ENCODE measurements around the gene ZEB2.
A peak's percentile ranks its signal among the peaks of the same experiment; 100 is the strongest.

The ZEB2 gene

GRCh38 chr2:144459937-144460336 is 60.0 kb downstream of the ZEB2 start:
- Histone ChIP-seq H4K20me1 (ENCODE audit: insufficient read depth, low read length) (no peaks in the 10 kb centered on the region), H2AFZ (ENCODE audit: low read length) (no peak overlapping the region), H3K4me1 (ENCODE audit: insufficient read depth, low read length, severe bottlenecking) (peaks cover 84% of the 10 kb centered on the region), H3K27me3 (ENCODE audit: insufficient read depth, low read length) (no peaks in the 10 kb centered on the region), H3K79me2 (ENCODE audit: insufficient read depth, low read length) (peaks cover 2% of the 10 kb centered on the region; the same call in 1 of the 2 replicates), H3K4me3 (ENCODE audit: low read depth, low read length, poor library complexity, severe bottlenecking) (peak overlapping the region; percentile 28), H3K9ac (ENCODE audit: low read length) (peak overlapping the region; percentile 57), H3K9me2 (ENCODE audit: low read depth, low read length) (no peaks in the 10 kb centered on the region), H3K4me2 (ENCODE audit: low read length) (peak overlapping the region; percentile 66), H3K9me3 (ENCODE audit: low read length) (no peaks in the 10 kb centered on the region), H3F3A (ENCODE audit: insufficient read depth, low read length) (0 out of 2 replicates have a peak, but pooled peaks cover 4% of the 10 kb centered on the region), H3K36me3 (ENCODE audit: insufficient read depth, low read length) (0 out of 2 replicates have a peak, but pooled peaks cover under 1% of the 10 kb centered on the region), H3K27ac (ENCODE audit: low read depth, low read length, poor library complexity, severe bottlenecking) (peak overlapping the region; percentile 81)
- TF ChIP-seq CTCF (IDR thresholded peaks at IDR 0.05; ENCODE audit: low read length) (no peak), EZH2 (IDR thresholded peaks at IDR 0.05; ENCODE audit: borderline replicate concordance, low read length) (no peak)

GRCh38 chr2:144459286-144459685 is 60.6 kb downstream of the ZEB2 start:
- Histone ChIP-seq H4K20me1 (ENCODE audit: insufficient read depth, low read length) (no peaks in the 10 kb centered on the region), H3F3A (ENCODE audit: insufficient read depth, low read length) (0 out of 2 replicates have a peak, but pooled peaks cover 4% of the 10 kb centered on the region), H3K36me3 (ENCODE audit: insufficient read depth, low read length) (no peaks in the 10 kb centered on the region), H2AFZ (ENCODE audit: low read length) (no peak overlapping the region), H3K27me3 (ENCODE audit: insufficient read depth, low read length) (no peaks in the 10 kb centered on the region), H3K4me2 (ENCODE audit: low read length) (peak overlapping the region; percentile 66), H3K9ac (ENCODE audit: low read length) (peak overlapping the region; percentile 57), H3K4me3 (ENCODE audit: low read depth, low read length, poor library complexity, severe bottlenecking) (peak overlapping the region; percentile 28), H3K4me1 (ENCODE audit: insufficient read depth, low read length, severe bottlenecking) (peaks cover 90% of the 10 kb centered on the region), H3K79me2 (ENCODE audit: insufficient read depth, low read length) (peaks cover 8% of the 10 kb centered on the region), H3K27ac (ENCODE audit: low read depth, low read length, poor library complexity, severe bottlenecking) (peak overlapping the region; percentile 81), H3K9me3 (ENCODE audit: low read length) (no peaks in the 10 kb centered on the region), H3K9me2 (ENCODE audit: low read depth, low read length) (no peaks in the 10 kb centered on the region)
- TF ChIP-seq CTCF (IDR thresholded peaks at IDR 0.05; ENCODE audit: low read length) (no peak), EZH2 (IDR thresholded peaks at IDR 0.05; ENCODE audit: borderline replicate concordance, low read length) (no peak)

GRCh38 chr2:144458541-144458940 is 61.4 kb downstream of the ZEB2 start:
- H3K9me2 ChIP-seq (ENCODE audit: low read depth, low read length), result no peaks in the 10 kb centered on the region
- H3K9ac ChIP-seq (ENCODE audit: low read length), result peak overlapping the region; percentile 57
- peaks cover 98% of the 10 kb centered on the region for H3K4me1 ChIP-seq (ENCODE audit: insufficient read depth, low read length, severe bottlenecking)
- TF ChIP-seq EZH2 (IDR thresholded peaks at IDR 0.05; ENCODE audit: borderline replicate concordance, low read length), result no peak
- no peak for TF ChIP-seq CTCF (IDR thresholded peaks at IDR 0.05; ENCODE audit: low read length)
- no peaks in the 10 kb centered on the region for H3K27me3 ChIP-seq (ENCODE audit: insufficient read depth, low read length)
- H4K20me1 ChIP-seq (ENCODE audit: insufficient read depth, low read length), result no peaks in the 10 kb centered on the region
- peaks cover 14% of the 10 kb centered on the region for H3K79me2 ChIP-seq (ENCODE audit: insufficient read depth, low read length)
- H3K9me3 ChIP-seq (ENCODE audit: low read length), result no peaks in the 10 kb centered on the region
- 0 out of 2 replicates have a peak, but pooled peaks cover 4% of the 10 kb centered on the region for H3F3A ChIP-seq (ENCODE audit: insufficient read depth, low read length)
- no peaks in the 10 kb centered on the region for H3K36me3 ChIP-seq (ENCODE audit: insufficient read depth, low read length)
- H3K27ac ChIP-seq (ENCODE audit: low read depth, low read length, poor library complexity, severe bottlenecking), result peak overlapping the region; percentile 81
- H3K4me2 ChIP-seq (ENCODE audit: low read length), result peak overlapping the region; percentile 66
- peak overlapping the region; percentile 6 for H3K4me3 ChIP-seq (ENCODE audit: low read depth, low read length, poor library complexity, severe bottlenecking)
- H2AFZ ChIP-seq (ENCODE audit: low read length), result no peak overlapping the region
